Medulla oblongata (tissue), 1 donor: Measurements from ENCODE around the gene ACBD3.

Experiments
- DNase-seq: peaks from one replicate; pipeline ENCODE4 v3.0.0-alpha.2; 2015; ENCODE audit errors: extremely low spot score

Gene ACBD3

GRCh38 chr1:226111883-226112261 is 74.7 kb downstream of the ACBD3 start:
- DNase-seq: no peak

GRCh38 chr1:226111098-226111882 is 75.3 kb downstream of the ACBD3 start:
- no peak for DNase-seq

GRCh38 chr1:226110249-226111097 is 76.1 kb downstream of the ACBD3 start:
- DNase-seq: peak; percentile 42

- peak; percentile 92 for DNase-seq
Measured at GRCh38 chr1:226109829-226110248, 76.7 kb downstream of the ACBD3 start.

GRCh38 chr1:226108935-226109828 is 77.4 kb downstream of the ACBD3 start:
- no peak for DNase-seq

GRCh38 chr1:226107471-226108460 is 78.8 kb downstream of the ACBD3 start:
- DNase-seq: no peak

GRCh38 chr1:226104671-226105121 is 81.8 kb downstream of the ACBD3 start:
- DNase-seq: no peak

GRCh38 chr1:226100436-226101391 is 85.8 kb downstream of the ACBD3 start:
- peak; percentile 32 for DNase-seq

- no peak for DNase-seq
Measured at GRCh38 chr1:226098870-226099835, 87.4 kb downstream of the ACBD3 start.

- no peak for DNase-seq
Measured at GRCh38 chr1:226097866-226098625, 88.5 kb downstream of the ACBD3 start.

GRCh38 chr1:226095286-226095685 is 91.3 kb downstream of the ACBD3 start:
- no peak for DNase-seq
